HG03064 (cell line): ENCODE results near the gene RNF166.

ENCODE experiments used
- ATAC-seq: cut with Tn5 transposase; IDR thresholded peaks from one replicate; pipeline ENCODE4 v1.9.1; 2021; ENCODE audit warnings: low read depth; ENCODE audit not compliant: unreplicated experiment

Gene RNF166

GRCh38 chr16:88724855-88725555 is 18.8 kb upstream of the RNF166 start:
- ATAC-seq = no peak

GRCh38 chr16:88723911-88724310 is 17.7 kb upstream of the RNF166 start:
- ATAC-seq = no peak

GRCh38 chr16:88723507-88723887 is 17.3 kb upstream of the RNF166 start:
- no peak for ATAC-seq

DNA sequence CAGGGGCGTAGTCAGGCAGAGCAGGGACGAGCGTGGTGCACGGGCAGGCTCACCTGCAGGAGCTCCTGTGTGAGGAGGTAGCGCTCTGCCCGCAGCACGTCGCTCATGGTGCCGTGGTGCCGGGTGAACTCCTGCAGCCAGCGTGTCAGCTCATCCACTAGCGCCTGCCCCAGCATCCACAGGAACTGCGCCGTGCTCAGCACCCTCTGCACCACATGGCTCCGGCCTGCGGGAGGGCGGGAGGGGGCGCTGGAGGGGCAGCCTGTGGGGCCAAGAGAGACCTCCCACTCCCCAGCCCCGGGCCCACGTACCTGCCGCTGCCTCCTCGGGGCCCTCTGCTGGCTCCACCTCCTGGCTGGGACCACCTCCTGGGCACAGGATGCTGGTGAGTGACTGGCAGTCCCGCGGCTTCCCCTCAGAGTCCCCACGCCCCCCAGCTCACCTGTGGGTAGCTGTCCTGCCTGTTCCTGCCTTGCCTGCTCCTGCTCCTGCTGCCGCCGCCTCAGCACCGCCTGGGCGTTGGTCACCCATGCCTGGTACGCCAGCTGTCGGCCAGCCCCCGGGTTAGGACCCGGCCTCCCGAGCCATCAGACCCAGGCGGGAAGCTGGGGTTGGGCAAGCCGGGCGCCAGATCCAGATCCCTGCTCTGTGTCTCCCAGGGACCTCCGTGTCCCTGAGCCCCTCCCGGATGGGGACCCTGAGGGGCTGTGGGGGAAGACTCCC is 16.7 kb upstream of the RNF166 start:
- ATAC-seq = no peak

DNA sequence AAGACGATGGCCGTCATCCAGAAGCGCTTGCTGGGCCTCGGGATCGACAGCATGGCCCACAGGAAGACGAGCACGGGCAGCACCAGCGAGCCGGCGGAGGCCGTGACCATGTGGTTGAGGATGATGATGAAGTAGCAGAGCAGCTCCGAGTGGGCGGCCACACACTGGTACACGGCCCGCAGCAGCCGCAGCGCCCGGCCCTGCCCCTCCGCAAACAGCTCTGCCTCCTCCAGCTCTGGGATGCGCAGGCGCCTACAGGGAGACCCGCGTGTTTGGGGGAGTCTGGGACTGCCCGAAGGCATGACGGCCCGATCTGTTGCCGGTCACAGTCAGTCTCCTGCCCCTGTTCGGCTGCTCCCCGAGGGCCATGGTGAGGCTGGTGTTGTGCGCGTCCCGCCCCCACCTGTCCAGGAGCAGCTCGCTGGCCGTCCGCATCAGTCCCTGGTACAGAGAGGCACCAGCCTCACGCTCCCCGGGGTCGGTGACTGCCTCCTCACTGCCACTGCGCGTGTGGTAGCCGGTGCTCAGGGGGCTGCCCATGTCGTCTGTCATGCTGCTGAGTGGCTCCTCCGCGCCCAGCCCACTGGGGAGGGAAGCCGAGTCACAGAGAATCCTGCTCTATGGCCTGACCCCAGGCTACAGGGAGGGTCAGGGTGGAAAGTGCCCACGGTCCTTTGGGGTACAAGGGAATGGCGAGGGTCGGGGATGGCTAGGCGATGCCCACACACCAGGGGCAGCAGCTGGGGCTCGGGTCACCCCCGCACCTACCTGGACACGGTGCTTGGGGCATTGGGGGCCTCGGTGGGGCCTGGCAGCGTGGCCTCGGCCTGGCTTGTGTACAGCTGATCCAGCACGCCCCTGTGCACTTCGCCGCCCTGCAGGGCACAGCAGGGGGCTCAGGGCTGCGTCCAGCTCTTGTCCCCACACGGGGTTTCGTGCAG is 15.9 kb upstream of the RNF166 start:
- no peak for ATAC-seq

DNA sequence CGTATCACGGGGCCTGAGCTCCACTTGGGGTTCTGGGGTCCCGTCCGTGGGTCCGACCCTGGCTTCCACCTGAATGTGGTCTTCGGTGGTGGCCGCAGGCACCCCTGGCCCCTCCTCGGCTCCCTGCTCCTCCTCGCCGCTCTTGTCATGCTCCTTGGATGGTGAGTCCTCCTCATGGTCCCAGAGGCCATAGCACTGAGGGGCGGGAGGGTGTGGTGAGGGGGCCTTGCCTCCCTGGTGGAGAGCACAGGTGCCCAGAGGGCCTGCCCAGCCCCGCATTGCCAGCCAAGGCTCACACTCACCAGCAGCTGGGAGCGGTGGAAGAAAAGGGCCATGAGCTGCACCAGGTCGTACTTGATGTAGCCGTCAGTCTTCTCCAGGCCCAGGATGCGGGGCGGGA is 15.0 kb upstream of the RNF166 start:
- no peak for ATAC-seq

- ATAC-seq = no peak
Observed at GRCh38 chr16:88720396-88720970, 14.3 kb upstream of the RNF166 start.

DNA sequence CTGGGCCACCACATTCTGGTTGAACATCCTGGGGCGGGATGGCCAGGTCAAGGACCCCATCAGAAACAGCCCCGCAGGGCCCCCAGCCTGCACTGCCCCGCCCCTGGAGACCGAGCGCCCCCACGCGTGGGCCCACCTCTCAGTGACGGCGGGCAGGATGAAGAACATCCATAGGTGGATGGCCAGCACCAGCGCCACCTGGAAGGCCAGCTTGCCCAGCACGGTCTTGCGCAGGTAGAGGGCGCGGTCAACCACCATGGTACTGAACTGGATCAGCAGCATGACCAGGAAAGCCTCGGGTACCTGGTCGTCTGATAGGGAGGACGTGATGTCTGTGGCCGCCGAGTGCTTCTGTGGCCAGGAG is 13.7 kb upstream of the RNF166 start:
- no peak for ATAC-seq

GRCh38 chr16:88719267-88719932 is 13.2 kb upstream of the RNF166 start:
- no peak for ATAC-seq

DNA sequence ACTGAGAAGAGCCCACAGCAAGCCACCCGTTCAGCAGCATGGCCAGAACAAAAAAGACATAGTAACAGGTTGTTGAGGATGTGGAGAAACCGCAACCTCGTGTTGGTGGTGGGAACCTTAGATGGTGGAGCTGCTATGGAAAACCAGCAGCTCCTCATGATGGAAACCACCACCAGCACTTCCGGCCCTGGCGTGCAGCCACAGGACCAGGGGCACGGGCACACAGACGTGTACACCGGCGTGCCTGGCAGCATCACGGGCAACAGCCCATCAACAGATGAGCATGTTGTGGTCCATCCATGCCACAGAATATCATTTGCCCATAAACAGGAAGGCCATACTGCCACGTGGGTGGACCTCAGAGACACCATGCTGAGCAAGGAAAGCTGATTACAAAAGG is 12.0 kb upstream of the RNF166 start:
- no peak for ATAC-seq

DNA sequence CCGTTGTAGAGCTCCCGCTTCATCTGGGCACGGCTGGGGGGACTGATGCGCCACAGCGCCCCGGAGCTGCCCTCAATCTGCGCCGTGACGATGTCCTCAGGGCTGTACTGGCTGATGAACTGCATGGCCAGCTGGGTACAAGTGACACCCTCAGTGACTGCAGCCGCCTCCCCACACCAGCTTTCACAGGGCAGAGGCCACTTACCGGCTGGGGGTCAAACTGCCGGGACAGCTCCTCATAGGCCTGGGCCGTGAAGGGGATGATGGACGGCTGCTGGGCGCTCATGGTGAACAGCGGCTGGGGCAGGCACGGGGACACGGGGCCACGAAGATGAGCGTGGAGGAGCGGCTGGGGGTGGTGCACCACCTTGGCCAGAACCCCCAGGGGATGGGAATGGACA is 10.4 kb upstream of the RNF166 start:
- no peak for ATAC-seq

DNA sequence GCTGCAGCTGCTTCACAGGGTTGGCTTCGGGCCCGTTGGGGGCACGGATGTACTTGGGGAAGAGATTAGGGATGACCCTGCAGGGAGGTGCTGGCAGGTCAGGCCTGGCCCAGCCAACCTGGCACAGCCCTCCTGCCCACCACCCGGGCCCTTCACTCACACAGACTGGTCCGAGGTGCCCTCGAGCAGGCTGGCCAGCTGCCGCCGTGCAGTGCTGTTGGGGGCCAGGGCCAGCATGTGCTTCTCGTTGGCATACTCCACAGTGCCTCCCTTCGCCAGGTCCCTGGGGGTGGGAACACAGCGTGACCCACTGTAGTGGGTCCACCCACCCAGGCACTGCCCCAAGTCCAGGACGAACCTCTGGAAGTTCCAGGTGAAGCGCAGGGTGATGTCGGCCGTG is 10.0 kb upstream of the RNF166 start:
- ATAC-seq = no peak

DNA sequence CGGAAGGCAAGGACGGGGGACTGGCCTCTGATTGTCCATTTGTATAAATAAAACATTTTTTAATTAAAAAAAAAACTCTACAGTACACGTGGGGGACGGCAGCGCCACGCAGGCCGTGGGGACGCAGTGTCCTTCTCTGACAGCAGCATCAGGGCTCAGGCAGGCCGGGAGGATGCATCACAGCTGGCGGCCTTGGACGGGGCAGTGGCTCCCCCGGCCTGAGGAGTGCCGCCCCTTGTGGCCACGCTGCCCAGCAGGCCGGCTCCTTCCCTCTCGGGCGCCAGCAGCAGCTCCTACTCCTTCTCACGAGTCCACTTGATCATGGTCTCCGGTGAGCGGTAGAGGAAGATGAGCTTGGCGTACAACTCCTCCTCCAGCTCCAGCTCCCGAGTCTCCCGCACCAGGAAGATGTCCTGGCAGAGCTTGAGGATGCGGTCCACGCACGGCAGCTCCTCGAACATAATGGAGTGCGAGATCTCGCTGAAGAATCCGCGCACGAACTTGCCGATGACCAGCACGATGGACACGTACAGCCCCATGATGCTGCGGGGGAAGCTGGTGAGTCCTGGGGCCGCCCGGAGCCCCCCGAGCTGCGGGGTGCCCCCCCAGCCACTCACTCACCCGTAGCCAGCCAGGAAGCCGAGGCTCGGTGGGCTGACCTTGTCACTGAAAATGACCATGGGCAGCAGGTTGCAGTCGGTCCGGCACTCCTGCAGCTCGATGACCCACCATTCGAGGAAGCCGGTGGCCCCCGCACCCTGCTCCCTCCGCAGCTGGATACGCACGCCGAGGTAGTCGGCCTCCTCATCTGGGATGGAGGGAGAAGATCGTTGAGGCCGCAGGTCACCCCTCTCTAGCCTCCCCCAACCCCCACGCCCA is 9.3 kb upstream of the RNF166 start:
- ATAC-seq = no peak

DNA sequence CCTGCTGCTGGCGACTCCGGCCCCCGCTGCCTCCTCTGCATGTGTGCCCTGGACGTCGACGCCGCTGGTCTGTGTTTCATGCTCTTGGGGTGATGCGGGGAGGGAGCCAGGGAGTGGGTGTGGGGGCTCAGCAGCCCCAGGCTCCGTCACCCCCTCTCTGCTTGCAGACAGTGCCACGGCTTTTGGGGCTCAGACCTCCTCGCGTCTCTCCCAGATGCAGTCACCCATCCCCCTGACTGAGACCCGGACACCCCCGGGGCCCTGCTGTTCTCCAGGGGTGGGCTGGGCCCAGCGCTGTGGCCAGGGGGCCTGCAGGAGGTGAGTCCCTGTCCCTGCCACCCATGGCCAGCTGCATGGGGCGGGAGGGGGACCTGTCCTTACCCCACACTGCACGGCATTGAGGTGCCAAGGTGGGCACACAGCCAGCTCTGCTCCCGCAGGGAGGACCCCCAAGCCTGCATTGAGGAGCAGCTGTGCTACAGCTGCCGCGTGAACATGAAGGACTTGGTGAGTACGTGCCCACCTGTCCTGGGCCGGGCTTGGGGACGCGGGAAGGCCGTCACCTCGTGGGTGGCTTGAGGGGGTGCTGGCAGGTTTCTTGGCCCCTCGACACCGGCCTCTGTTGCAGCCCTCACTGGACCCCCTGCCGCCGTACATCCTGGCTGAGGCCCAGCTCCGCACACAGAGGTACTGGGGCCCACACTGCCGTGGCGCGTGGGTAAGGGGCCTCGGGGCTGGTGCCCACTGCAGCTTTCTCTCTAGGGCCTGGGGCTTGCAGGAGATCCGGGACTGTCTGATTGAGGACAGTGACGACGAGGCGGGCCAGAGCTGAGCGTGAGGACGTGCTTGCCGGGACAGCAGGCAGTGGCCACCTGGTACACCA is 8.5 kb upstream of the RNF166 start:
- ATAC-seq = no peak

DNA sequence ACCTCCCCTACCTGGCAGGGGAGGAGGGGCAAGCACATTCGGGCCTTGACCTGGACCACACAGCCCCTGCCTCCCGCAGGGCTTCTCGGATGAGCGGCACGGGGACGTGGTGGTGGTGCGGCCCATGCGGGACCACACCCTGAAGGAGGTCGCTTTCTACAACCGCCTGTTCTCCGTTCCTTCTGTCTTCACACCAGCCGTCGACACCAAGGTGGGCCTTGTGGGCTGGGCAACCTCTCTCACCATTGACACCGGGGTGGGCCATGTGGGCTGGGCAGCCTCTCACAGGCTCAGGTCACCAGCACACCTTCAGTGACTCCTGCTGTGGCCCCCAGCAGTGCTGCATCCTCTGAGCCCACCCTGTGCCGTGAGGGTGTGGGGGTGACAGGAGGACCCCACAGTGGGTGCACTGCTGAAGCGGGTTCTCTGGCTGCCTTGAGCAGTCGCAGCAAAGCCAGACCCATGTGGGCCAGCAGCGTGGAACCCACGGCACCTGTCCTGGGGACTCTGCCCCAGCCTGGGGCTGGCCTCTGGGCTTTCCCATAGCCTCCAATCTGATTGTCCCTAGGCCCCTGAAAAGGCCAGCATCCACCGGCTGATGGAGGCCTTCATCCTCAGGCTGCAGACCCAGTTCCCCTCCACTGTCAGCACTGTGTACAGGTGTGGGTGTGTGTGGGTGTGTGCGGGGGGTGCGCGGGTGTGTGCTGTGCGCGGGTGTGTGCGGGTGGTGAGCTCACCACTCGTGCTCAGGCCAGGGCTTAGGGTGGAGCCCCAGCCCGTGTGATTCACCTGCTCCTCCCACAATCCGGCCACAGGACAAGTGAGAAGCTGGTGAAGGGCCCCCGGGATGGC is 7.6 kb upstream of the RNF166 start:
- no peak for ATAC-seq

GRCh38 chr16:88713054-88713453 is 6.8 kb upstream of the RNF166 start:
- ATAC-seq = no peak

DNA sequence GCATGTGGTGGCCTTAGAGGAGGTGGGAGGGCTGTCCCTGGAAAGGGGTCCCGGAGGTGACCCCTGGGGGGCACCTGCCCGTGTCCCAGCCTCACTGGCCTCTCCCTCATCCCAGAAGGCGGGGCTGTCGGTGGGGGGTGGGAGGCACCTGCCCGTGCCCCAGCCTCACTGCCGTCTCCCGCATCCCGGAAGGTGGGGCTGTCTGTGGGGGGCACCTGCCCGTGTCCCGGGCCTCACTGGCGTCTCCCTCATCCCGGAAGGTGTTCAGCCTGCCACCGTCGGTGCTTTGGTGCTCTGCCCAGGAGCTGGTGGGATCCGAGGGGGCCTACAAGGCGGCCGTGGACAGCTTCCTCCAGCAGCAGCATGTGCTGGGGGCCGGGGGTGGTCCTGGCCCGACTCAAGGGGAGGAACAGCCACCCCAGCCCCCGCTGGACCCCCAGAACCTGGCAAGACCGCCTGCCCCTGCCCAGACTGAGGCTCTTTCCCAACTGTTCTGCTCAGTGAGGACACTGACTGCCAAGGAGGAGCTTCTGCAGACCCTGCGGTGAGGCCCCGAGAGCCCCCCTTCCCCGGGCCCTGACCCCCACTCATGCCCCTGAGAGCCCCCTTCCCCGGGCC is 6.3 kb upstream of the RNF166 start:
- ATAC-seq = no peak
